HepG2 (cell line): Measurements from ENCODE around the gene SPATA13. TPM values are rescaled to one million over a fixed set of nuclear protein-coding genes. Genes with fewer than 3 reads are reported as not detected.

Experiments used
- DNMT1 ChIP-seq: sonication (generic); formaldehyde crosslinking; IDR thresholded peaks from 2 replicates; pipeline ENCODE4 v1.5.1; 2020; ENCODE audit warnings: mild to moderate bottlenecking, missing genetic modification reagents
- IKZF4 ChIP-seq: sonication (generic); formaldehyde crosslinking; IDR thresholded peaks from 2 replicates; pipeline ENCODE4 v1.5.1; 2020; ENCODE audit warnings: borderline replicate concordance, mild to moderate bottlenecking, low read depth, missing genetic modification reagents; ENCODE audit errors: not compliant biosample characterization
- KDM1A ChIP-seq: IDR thresholded peaks from 2 replicates; pipeline ENCODE4 v1.6.1; 2016; ENCODE audit warnings: missing compliant biosample characterization
- NR2C2 ChIP-seq: sonication (generic); formaldehyde crosslinking; IDR thresholded peaks from 2 replicates; pipeline ENCODE4 v1.4.0; 2020; ENCODE audit warnings: missing genetic modification reagents, mild to moderate bottlenecking, moderate library complexity, borderline replicate concordance
- SAP130 ChIP-seq: IDR thresholded peaks from 2 replicates; pipeline ENCODE4 v1.6.1; 2016; ENCODE audit warnings: low read depth
- SOX5 ChIP-seq: IDR thresholded peaks from 2 replicates; pipeline ENCODE4 v1.6.1; 2016; ENCODE audit warnings: borderline replicate concordance
- STAG1 ChIP-seq: sonication (generic); formaldehyde crosslinking; IDR thresholded peaks from 2 replicates; pipeline ENCODE4 v1.4.0; 2020; ENCODE audit warnings: missing genetic modification reagents
- TAF15 ChIP-seq: fragments of 200-400 bp; formaldehyde crosslinking; IDR thresholded peaks from one replicate; pipeline ENCODE4 v1.6.1; 2018; ENCODE audit warnings: mild to moderate bottlenecking, low read depth, low read length; ENCODE audit not compliant: poor library complexity, severe bottlenecking
- polyA plus RNA-seq, 8 experiments: library from polyadenylated mRNA; depleted of rRNA in 3 of 8; stranded (reverse) in 7 of 8; unstranded in 1 of 8; fragments of >200 nt; fragmentation: Illumina TruSeq in 4 of 8; extraction: Trizol in 4 of 8; gene quantifications; 2 replicates each; pipeline versions ENCODE4 v1.2.1 to v1.2.3, GENCODE V29; 2011 to 2016; ENCODE audit warnings: low read depth in 4 of 8, missing spikeins in 1 of 8, mixed read lengths in 1 of 8; ENCODE audit not compliant: insufficient read depth in 1 of 8
- total RNA-seq, 5 experiments: library from RNA; depleted of rRNA; stranded (reverse); fragments of >200 nt; fragmentation: Illumina TruSeq; extraction: Trizol; gene quantifications; 2 replicates each; pipeline ENCODE4 v1.2.3, GENCODE V29; 2016; ENCODE audit warnings: low read depth in 1 of 5
- TF ChIP-seq, protein P1 (sequence below): sonication (generic); formaldehyde crosslinking; IDR thresholded peaks from 2 replicates; pipeline ENCODE4 v1.4.0; 2020; ENCODE audit warnings: missing genetic modification reagents, mild to moderate bottlenecking, borderline replicate concordance
- TF ChIP-seq, protein P2 (sequence below): sonication (generic); formaldehyde crosslinking; conservative IDR thresholded peaks from 2 replicates; pipeline ENCODE4 v1.8.0; 2022; ENCODE audit warnings: missing genetic modification reagents
- TF ChIP-seq, protein P3 (sequence below): IDR thresholded peaks from 2 replicates; pipeline ENCODE4 v1.6.1; 2018; ENCODE audit warnings: missing genetic modification reagents
- TF ChIP-seq, protein P4 (sequence below): sonication (generic); formaldehyde crosslinking; IDR thresholded peaks from 2 replicates; pipeline ENCODE4 v1.4.0; 2020; ENCODE audit warnings: missing genetic modification reagents
- TF ChIP-seq, protein P5 (sequence below): sonication (generic); formaldehyde crosslinking; IDR thresholded peaks from 2 replicates; pipeline ENCODE4 v1.5.0; 2020; ENCODE audit warnings: missing genetic modification reagents
- TF ChIP-seq, protein P6 (sequence below): sonication (generic); formaldehyde crosslinking; IDR thresholded peaks from 2 replicates; pipeline ENCODE4 v1.9.0; 2021; ENCODE audit warnings: missing genetic modification reagents, borderline replicate concordance
- TF ChIP-seq, protein P7 (sequence below): sonication (generic); formaldehyde crosslinking; IDR thresholded peaks from 2 replicates; pipeline ENCODE4 v1.8.1; 2022; ENCODE audit warnings: mild to moderate bottlenecking, missing genetic modification reagents

SPATA13 gene
- total and polyA plus RNA-seq, 2 of the 13 experiments (the other 11 are each of a cell fraction or from before 2014, with no cell fraction given): 11.3 to 14.2 TPM

DNA sequence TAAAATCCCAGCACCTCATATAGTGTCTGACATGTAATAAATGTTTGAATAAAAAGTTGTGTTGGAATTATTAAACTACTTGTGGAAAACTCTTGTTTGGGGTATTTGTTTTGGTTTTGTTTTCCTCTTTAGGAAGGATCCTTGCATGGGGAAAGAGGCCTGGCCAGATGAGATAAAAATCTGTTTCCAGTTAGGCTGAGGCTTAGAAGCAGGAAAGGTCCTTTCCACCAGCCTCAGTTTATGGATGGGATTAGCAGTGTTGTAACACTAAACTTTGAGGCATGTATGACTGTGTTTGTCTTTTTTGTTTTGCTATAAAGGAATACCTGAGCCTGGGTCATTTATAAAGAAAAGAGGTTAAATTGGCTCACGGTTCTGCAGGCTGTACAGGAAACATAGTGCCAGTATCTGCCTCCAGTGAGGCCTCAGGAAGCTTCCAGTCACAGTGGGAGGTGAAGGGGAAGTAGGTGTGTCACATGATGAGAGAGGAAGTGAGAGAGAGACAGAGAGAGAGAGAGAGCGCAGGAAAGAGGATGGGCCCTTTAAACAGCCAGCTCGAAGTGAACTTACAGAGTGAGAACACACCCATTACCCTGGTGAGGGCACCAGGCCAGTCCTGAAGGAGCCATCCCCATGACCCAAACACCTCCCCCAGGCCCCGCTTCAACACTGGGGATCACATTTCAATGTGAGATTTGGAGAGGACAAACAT is 21.6 kb downstream of the SPATA13 start (continued):
- TF ChIP-seq DNMT1 (no peak), STAG1 (CRISPR knock-in tag) (0 out of 2 replicates have a peak, but pooled peaks have one; percentile 7), NR2C2 (CRISPR knock-in tag) (no peak), SAP130 (CRISPR knock-in tag) (peak; percentile 69), TAF15 (no peak), KDM1A (CRISPR knock-in tag) (peak; percentile 78; the same call in 1 of the 2 replicates), SOX5 (CRISPR knock-in tag) (no peak), IKZF4 (CRISPR knock-in tag) (no peak)
- TF ChIP-seq, protein P1, sequence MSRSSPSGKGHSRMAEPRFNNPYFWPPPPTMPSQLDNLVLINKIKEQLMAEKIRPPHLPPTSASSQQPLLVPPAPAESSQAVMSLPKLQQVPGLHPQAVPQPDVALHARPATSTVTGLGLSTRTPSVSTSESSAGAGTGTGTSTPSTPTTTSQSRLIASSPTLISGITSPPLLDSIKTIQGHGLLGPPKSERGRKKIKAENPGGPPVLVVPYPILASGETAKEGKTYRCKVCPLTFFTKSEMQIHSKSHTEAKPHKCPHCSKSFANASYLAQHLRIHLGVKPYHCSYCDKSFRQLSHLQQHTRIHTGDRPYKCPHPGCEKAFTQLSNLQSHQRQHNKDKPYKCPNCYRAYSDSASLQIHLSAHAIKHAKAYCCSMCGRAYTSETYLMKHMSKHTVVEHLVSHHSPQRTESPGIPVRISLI (CRISPR knock-in tag): no peak
- TF ChIP-seq, protein P2, sequence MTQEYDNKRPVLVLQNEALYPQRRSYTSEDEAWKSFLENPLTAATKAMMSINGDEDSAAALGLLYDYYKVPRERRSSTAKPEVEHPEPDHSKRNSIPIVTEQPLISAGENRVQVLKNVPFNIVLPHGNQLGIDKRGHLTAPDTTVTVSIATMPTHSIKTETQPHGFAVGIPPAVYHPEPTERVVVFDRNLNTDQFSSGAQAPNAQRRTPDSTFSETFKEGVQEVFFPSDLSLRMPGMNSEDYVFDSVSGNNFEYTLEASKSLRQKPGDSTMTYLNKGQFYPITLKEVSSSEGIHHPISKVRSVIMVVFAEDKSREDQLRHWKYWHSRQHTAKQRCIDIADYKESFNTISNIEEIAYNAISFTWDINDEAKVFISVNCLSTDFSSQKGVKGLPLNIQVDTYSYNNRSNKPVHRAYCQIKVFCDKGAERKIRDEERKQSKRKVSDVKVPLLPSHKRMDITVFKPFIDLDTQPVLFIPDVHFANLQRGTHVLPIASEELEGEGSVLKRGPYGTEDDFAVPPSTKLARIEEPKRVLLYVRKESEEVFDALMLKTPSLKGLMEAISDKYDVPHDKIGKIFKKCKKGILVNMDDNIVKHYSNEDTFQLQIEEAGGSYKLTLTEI (CRISPR knock-in tag): no peak
- TF ChIP-seq, protein P3, sequence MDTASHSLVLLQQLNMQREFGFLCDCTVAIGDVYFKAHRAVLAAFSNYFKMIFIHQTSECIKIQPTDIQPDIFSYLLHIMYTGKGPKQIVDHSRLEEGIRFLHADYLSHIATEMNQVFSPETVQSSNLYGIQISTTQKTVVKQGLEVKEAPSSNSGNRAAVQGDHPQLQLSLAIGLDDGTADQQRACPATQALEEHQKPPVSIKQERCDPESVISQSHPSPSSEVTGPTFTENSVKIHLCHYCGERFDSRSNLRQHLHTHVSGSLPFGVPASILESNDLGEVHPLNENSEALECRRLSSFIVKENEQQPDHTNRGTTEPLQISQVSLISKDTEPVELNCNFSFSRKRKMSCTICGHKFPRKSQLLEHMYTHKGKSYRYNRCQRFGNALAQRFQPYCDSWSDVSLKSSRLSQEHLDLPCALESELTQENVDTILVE (CRISPR knock-in tag): no peak
- TF ChIP-seq, protein P4, sequence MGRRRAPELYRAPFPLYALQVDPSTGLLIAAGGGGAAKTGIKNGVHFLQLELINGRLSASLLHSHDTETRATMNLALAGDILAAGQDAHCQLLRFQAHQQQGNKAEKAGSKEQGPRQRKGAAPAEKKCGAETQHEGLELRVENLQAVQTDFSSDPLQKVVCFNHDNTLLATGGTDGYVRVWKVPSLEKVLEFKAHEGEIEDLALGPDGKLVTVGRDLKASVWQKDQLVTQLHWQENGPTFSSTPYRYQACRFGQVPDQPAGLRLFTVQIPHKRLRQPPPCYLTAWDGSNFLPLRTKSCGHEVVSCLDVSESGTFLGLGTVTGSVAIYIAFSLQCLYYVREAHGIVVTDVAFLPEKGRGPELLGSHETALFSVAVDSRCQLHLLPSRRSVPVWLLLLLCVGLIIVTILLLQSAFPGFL (CRISPR knock-in tag): no peak
- TF ChIP-seq, protein P5, sequence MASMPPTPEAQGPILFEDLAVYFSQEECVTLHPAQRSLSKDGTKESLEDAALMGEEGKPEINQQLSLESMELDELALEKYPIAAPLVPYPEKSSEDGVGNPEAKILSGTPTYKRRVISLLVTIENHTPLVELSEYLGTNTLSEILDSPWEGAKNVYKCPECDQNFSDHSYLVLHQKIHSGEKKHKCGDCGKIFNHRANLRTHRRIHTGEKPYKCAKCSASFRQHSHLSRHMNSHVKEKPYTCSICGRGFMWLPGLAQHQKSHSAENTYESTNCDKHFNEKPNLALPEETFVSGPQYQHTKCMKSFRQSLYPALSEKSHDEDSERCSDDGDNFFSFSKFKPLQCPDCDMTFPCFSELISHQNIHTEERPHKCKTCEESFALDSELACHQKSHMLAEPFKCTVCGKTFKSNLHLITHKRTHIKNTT (CRISPR knock-in tag): no peak
- TF ChIP-seq, protein P6, sequence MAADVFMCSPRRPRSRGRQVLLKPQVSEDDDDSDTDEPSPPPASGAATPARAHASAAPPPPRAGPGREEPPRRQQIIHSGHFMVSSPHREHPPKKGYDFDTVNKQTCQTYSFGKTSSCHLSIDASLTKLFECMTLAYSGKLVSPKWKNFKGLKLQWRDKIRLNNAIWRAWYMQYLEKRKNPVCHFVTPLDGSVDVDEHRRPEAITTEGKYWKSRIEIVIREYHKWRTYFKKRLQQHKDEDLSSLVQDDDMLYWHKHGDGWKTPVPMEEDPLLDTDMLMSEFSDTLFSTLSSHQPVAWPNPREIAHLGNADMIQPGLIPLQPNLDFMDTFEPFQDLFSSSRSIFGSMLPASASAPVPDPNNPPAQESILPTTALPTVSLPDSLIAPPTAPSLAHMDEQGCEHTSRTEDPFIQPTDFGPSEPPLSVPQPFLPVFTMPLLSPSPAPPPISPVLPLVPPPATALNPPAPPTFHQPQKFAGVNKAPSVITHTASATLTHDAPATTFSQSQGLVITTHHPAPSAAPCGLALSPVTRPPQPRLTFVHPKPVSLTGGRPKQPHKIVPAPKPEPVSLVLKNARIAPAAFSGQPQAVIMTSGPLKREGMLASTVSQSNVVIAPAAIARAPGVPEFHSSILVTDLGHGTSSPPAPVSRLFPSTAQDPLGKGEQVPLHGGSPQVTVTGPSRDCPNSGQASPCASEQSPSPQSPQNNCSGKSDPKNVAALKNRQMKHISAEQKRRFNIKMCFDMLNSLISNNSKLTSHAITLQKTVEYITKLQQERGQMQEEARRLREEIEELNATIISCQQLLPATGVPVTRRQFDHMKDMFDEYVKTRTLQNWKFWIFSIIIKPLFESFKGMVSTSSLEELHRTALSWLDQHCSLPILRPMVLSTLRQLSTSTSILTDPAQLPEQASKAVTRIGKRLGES: no peak
- TF ChIP-seq, protein P7, sequence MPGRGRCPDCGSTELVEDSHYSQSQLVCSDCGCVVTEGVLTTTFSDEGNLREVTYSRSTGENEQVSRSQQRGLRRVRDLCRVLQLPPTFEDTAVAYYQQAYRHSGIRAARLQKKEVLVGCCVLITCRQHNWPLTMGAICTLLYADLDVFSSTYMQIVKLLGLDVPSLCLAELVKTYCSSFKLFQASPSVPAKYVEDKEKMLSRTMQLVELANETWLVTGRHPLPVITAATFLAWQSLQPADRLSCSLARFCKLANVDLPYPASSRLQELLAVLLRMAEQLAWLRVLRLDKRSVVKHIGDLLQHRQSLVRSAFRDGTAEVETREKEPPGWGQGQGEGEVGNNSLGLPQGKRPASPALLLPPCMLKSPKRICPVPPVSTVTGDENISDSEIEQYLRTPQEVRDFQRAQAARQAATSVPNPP (CRISPR knock-in tag): no peak
